NCI-H2081 treated with DMSO at 0.1 percent for 48 hours (cell line): ENCODE results near the gene MAD1L1.
"Not testable (repeated sequence)": the region's sequence is repeated elsewhere in the genome, so short reads cannot be mapped to it uniquely, and the experiment has no call there.

Experiments
- DNase-seq: peaks from one replicate; lab custom pipeline; 2025; lab: John Stamatoyannopoulos, UW

Gene MAD1L1

DNA sequence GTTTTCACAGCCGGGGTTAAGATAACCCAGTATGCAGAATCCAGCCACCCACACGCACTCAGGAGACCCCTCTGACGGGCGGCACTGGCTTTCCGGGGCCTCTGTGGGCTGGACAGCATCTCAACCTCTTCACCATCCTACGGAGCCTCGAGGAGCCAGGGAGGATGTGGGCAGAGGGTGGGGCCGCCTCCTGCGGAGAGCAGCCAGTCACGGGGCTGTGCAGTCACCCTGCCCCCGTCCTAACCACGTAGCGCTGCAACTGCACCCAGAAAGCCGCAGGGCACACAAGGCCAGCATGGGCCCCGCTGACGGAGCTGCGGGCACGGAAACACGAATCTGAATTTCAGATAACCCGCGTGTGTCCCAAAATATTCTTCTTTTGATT is 292.4 kb downstream of the MAD1L1 start:
- DNase-seq = no peak

DNA sequence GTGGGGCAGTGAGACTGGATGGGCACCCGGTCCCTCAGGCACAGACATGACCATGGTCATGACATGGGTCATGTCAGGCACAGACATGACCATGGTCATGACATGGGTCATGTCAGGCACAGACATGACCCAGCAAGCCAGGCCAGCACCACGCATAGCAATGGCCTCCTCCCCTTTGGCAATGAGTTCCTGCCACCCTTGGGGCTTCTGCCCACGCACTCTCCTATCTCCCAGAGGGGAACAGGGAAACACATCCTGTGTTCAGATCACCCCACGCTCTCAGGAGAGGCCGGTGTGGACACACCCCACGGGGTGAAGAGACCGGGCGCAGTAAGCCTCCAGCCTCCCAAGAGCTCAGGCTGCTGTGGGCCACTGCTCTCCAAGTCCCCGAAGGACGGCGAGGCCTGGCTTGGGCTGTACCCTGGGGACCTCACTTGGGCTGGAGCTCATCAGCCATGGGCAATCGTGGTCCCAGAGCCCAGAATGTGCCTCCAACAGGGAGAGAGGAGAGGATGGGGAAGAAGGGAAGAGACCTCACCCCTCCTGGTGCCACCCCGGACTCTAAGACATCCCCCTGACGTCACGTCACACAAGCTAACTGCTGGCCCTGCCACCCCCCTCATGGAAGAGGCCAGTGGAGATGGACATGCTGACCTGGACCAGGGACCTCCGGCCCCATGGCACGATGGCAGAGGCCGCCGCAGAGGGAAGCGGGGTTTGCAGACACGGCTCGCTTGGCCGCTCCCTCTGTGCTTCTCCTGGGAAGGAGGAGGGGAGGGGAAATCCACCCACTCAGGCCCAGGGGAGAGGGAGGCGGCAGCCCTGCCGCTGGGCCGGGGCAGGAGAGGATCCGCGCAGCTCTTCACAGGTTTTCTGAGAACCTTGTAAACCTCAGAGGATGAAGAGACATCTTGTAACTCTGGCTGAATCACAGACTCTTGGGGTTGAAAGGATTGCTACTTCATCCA is 293.0 kb downstream of the MAD1L1 start:
- no peak for DNase-seq

DNA sequence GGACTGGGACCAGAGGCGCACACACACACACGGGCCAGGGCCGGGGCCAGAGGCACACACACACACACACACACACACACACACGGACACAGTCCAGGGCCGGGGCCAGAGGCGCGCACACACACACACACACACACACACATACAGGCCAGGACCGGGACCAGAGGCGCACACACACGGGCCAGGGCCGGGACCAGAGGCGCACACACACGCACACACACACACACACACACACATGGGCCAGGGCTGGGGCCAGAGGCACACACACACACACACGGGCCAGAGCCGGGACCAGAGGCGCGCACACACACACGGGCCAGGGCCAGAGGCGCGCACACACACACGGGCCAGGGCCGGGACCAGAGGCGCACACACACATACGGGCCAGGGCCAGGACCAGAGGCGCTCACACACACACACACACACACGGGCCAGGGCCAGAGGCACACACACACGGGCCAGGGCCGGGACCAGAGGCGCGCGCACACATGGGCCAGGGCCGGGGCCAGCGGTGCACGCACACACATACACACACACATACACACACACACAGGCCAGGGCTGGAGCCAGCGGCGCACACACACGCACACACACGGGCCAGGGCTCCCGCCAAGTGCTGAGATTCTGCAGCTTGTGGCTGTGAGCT is 293.8 kb downstream of the MAD1L1 start:
- no peak for DNase-seq

DNA sequence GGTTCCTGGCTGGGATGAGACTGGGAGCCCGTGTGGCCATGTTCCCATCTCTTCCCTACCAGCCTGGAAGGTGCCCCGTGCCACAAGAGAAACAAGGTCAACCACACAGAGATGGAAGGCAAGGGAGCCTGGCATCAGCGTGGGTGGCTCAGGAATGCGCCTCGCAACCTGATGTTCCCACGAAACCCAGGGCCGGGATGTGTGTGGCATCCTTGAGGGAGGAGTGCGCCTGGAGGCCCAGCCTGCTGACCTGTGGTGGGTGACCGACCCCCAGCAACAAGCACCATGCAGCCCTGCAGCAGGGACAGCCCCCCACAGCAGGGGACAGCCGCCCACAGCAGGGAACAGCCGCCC is 295.5 kb downstream of the MAD1L1 start:
- no peak for DNase-seq

DNA sequence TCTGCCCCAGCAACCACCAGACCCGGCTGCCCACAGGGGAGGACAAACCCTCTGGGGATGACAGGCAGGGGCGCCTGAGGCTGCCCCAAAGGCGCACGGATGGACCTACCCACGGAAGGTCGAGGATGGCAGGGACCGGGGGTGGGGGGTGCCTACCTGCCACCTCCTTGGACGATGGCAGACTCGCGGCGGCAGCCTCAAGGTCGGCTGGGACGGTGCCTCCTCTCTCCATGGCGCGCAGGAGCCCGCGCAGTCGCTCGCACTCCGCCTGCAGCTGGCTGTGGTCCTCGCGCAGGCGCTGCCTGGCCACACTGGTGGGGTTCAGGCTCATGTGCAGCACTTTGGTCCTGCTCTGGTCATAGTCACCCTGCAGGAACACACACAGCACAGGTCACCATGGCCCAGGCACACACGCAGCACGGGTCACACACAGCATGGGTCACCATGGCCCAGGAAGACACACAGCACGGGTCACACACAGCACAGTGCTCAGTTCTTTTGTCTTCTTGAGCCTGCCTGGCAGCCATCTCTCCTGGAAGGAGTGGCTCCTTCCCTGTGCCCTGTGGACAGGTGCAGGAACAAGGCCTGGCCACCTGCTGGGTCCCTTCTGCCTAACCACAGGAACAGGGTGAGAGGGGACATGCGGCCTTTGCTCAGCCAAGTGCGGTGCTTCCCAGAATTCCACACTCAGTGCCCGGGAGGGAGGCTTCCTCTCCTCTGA is 296.1 kb downstream of the MAD1L1 start:
- DNase-seq = no peak

DNA sequence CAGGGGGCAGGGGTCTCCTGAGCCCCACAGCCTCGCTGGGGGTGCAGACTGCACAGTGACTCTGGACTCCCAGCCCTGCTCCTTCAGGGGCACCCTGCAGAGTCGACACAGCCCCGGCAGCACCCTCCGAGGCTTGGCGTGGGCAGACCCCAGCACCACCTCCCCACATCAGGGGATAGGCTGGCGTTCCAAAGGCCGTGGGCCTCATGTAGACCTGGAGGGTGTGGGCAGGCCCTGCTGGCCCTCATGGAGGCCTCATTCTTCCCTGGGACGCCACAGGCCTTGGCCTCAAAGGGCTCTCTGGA is 296.8 kb downstream of the MAD1L1 start:
- DNase-seq = no peak

DNA sequence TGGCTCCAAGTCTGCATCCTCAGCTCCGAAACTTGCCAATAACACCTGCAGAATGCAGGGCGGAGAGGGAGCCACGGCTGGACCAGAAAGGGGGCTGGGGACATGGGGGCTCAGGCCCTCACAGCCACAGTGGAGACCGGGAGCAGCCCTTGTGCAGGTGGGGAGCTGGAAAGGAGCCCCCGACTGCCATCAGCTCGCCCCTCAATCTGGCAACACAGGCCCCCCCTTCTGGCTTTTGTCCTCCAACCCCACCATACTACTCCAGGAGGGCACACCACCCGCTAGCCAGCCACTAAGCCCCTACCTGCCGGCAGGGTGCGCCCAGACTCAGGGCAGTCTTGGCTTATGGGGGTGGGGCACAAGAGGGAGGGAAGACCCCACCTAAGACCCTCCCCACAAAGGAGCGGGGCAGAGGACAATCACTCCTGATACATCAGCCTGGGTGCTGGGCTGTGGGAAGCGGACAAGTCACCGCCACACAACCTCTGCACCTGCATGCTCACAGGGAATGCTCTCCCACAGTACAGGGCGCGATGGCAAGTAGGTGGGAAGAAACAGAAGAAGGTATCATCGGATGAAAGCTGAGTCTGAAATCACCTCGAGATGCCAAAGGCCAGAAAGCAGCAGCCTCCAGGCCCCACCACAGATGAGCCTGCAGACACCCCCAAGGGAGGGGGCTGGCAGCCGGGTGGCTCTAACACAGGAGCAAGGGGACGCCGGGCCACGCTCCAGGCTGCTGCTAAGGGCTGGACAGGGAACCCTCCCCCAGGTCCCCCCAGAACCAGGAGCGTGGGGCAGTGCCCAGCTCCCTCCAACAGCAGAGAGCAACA is 297.4 kb downstream of the MAD1L1 start:
- DNase-seq = no peak

DNA sequence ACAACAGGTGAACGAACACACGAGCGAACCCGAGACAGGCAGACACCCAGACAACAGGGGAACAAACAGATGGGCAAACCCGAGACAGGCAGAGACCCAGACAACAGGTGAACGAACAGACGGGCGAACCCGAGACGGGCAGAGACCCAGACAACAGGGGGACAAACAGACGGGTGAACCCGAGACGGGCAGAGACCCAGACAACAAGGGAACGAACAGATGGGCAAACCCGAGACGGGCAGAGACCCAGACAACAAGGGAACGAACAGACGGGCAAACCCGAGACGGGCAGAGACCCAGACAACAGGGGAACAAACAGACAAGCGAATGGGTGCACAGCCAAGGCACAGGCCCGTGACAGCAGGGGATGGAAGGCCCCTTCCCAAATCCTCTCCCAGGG is 298.0 kb downstream of the MAD1L1 start:
- DNase-seq = no peak

DNA sequence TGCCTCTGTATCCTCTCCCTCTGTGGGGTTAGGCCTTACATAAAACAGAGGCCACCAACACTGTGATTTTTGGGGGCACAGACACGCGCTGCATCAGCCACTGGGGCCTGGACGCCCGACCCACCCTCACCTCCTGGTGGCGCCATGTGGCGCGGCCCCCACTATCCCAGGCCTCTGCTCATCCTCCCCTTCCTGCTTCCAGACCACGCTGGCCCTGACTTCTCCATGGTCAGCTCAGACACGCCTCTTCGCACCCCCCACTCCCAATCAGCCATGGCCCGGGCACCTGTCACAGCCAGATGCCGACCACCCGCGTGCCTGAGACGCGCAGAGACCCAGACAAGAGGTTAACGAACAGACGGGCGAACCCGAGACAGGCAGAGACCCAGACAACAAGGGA is 298.7 kb downstream of the MAD1L1 start:
- no peak for DNase-seq

DNA sequence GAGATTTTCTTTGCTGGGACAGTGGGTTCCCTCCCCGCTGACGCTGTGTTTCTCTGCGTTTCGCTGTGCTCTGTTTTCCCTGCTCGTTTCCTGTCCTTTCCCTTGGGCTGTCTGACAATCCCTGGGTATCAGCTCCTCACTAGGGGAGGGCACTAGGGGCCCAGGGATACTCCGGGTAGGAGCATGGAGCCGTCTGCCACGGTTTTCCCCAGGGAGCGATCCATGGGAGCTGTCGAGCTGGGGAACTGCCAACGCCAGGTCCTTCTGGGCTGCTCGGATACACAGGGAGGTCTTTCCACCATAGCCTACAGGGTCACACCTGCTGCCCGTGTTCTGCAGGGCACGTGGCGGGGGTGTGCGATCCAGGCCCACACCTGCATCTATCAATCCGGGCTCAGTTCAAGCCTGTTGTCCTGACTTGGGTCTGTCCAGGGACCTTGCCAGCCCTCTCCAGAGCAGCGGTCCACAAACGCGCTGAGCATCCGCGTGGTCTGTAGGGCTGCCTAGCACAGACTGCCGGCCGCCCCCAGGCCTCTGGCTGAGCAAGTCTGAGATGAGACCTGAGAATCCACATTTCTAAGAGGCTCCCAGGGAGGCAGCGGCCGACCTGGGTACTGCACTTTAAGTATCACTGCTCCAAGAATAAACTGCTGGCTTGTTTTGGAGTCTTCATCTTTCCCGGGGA is 299.5 kb downstream of the MAD1L1 start:
- DNase-seq = no peak

DNA sequence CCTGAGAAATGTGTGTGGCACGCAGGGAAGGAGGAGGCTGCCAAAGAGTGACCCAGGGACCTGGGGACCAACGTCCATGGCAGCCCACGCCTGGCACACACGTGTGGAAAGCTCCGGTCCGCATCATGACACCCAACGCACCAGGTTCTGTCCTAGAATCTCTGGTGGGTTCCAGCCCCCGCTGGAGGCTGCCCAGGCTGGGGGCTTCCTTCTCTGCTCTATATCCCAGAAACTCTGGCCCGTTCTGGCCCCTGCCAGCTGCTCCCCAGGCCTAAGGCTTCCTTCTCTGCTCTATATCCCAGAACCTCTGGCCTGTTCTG is 300.8 kb downstream of the MAD1L1 start:
- DNase-seq = no peak

DNA sequence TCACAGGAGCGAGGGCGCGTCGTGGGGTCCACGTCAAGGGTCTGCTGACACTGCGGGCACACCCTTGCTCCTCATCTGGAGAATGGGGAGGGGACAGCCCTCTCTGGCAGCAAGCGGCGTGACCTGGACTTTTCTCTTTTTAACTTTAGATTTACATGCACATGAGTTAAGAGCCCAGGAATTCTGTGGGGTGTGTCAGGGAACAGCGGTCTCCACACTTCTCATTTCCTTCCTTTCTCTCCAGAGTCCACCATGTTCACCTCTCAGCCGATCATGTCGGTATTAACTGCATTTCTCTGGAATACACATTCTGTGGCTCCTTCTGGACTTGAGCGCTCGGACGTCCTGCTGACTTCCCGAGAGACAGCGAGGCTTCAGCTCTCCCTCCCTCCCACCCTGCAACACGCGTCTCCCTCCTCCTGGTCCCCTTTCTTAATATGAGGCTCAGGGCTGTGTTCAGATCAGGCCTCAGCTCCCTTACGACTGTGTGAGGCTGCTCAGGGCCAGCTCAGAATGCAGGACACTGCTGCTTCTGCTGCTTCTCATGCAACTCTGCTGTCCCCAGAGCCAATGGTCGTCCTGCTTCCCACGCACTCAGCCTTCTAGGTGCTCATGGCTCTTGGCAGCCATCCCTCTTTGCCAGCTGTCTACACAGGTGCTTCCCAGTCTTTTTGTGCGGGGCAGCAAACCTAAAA is 301.3 kb downstream of the MAD1L1 start:
- no peak for DNase-seq

DNA sequence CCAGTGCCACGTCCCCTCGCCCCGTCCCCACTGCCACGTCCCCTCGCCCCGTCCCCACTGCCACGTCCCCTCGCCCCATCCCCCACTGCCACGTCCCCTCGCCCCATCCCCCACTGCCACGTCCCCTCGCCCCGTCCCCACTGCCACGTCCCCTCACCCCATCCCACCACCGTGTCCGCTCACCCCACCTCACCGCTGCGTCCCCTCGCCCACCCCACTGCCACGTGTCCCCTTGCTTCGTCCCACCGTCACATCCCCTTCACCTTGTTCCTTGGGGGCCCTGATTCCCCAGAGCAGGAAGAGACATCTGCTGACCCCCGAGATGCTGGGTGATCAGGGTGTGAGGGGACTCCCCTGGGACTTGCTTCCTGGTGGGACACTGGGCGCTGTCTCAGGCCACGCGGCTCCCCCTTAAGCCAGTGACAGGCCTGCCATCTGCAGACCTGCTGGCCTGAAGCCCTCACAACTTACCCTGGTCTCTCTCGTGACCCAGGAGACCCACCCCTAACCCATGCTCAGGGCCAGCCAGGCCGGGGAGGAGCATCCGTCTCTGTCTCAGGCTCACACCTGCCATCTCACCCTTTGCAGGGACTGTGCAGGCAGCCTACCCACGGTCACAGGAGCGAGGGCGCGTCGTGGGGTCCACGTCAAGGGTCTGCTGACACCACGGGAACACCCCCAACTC is 302.2 kb downstream of the MAD1L1 start:
- DNase-seq = no peak

DNA sequence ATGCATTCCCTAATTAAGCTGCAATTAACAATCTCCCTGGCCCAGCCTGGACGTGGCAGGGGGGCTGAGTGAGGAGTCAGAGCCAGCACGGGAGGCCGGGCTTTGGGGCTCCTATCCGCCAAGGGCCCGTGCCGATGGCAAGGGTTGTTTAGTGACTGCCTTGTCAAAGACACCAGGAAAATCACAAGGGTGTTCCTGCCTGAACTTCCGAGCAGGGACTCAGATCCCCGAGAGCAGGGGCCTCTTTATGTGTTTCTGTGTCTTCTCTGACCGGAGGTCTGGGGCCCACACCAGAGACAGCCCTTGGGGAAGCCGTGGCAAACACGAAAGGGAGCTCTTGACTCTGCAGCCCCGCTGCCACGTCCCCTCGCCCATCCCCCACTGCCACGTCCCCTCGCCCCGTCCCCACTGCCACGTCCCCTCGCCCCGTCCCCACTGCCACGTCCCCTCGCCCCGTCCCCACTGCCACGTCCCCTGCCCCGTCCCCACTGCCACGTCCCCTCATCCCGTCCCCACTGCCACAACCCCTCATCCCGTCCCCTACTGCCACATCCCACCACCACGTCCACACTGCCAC is 303.3 kb downstream of the MAD1L1 start:
- DNase-seq = not testable (repeated sequence)

DNA sequence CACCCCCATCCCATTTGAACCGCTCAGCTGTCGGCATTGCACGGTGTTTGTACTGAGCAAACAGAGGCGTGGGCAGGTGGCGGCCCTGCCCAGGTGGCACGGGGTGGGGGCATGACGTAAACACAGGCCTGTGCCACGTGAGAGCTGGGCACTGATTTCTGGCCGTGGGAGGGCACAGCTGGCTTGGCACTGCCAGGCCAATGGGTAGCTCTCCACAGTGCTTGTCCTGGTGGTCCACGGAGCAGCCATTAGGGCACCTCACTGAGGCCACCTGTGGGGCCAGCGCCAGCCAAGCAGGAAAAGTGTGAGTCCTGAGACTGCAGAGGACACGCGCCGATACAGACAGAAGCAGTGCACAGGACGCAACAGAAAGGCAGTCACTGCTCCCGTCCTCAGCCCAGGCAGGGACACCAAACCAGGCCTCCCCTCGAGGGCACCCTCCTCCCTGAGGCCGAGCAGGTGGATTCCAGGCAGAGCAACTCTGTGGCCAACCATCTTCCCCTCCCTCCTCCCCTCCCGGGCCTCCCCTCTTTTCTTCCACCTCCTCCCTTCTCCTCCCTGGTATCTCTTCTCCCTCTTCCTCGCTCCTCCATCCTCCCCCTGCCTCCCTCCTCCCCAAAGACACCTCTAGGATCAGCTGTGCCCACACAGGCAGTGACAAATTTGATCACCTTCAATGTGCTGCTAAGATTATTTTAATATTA is 303.9 kb downstream of the MAD1L1 start:
- no peak for DNase-seq

DNA sequence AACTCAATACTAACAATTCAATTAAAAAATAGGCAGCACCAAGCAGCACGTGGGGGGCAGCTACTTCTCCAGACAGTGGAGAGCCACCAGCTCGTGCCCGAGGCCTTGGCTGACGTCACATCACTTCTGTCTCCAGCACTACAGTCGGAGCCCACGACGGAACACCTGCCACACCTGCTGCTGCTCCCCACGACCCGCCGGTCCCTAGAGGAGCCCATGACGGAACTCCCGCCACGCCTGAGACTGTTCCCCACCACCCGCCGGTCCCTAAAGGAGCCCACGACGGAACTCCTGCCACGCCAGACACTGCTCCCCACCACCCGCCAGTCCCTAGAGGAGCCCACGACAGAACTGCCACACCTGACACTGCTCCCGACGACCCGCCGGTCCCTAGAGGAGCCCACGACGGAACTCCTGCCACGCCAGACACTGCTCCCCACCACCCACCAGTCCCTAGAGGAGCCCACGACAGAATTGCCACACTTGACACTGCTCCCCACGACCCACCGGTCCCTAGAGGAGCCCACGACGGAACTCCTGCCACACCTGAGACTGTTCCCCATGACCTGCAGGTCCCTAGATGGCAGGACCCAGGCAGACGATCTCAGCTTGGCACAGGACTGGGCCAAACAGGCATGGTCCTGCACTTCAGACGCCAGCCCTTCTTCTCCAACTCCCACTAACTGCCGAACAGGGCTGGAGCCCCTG is 304.7 kb downstream of the MAD1L1 start:
- DNase-seq = no peak

DNA sequence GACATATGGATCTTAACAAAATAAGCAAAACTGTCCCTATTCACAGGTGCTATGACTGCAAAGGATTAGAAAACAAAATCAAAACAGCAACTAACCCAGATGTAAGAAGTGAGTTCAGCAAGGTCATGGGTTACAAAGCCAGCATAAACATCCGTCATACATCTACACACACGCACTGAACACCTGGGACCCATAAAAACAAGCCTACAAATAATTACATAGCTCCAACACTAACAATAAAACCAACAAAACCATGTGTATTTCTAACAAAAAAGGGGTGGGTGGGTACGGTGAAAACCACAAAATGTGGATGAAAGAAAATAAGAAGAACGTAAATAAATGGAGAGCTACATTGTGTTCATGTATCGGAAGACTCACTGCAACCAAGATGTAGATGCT is 305.8 kb downstream of the MAD1L1 start:
- no peak for DNase-seq

DNA sequence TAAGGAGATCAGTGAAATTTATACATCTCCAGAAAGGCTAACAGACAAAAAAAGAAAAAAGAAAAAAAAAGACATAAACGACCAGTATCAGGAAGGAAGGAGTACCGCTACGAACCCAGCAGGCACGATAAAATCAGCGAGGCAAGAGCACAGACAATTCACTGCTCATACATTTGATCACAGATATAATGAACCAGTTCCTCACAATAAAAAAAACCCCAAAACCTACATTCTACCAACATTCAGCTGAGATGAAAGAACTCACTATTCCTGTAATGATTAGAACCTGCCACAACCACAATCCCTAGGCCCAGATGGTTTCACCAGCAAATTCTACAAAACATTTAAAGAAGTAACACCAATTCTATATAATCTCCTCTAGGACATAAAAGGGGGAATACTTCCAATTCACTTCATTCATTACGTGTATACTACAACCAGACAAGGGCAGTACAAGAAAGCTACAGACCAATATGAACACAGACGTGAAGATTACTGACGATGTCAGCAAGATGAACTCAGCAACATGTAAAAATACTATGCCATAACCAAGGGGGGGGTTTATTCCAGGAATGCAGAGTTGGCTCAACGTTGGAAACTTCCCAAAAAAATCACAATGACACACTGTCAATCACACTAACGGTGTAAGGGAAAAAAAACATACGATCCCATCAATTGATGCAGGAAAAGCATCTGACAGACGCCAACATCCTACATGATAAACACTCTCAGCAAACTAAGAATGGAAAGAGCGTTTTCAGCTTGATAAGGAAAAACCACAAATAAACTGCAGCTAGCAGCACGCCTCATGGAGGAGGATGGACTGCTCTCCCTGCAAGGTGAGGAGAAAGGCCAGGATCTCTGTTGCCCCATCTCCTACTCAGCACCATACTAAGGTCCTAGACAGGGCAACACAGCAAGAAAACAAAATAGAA is 306.5 kb downstream of the MAD1L1 start:
- DNase-seq = no peak
